HFF-Myc (cell line): ENCODE data around the gene ELOB.

ENCODE experiments used
- DNase-seq: peaks from one replicate; pipeline ENCODE4 v3.0.0-alpha.2; 2011; ENCODE audit warnings: low read depth; ENCODE audit errors: extremely low read depth
- H3K4me3 ChIP-seq: replicated peaks from 2 replicates; pipeline ENCODE4 v1.5.1; 2011; ENCODE audit warnings: low read depth, mild to moderate bottlenecking, control low read depth, low read length
- TF ChIP-seq, protein P1 (sequence below): IDR thresholded peaks from 2 replicates; pipeline ENCODE4 v1.5.1; 2012; ENCODE audit warnings: mild to moderate bottlenecking, low read depth, low read length, control low read depth; ENCODE audit errors: missing control alignments

ELOB gene

DNA sequence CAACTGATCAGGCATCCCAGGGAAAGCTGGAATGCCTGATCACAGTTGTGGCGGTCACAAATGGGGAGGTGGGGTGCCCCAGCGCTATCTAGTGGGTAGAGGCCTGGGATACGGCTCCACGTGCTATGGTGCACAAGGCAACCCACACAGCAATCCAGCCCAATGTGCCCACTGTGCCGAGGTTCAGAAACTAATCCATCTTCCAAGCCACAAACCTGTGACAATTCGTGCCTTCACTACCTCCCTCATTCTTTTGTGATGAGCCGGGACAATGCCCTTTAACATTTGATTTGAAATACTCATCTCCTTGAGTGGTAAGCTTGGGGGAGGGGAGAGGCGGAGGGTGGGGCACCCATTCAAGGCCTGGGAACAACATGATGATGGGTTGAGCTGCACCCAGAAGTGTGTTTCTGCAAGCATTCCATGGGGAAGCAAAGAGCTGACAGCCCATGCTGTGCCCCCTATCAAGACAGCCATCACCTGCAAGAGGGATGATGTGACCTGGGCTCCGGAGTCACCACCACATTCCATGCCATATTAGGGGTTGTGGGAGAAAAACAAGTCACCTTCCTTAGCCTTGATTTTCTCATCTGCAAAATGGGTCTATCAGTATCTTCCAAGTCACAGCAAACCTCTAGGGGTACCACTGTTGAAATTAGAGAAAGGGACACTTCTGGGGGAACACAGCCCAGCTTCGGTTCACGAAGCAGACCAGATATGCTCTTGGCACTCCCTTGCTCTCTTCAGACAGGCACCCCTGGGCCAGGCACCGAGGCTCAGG, 3.7 kb downstream of the ELOB start:
- TF ChIP-seq, protein P1, sequence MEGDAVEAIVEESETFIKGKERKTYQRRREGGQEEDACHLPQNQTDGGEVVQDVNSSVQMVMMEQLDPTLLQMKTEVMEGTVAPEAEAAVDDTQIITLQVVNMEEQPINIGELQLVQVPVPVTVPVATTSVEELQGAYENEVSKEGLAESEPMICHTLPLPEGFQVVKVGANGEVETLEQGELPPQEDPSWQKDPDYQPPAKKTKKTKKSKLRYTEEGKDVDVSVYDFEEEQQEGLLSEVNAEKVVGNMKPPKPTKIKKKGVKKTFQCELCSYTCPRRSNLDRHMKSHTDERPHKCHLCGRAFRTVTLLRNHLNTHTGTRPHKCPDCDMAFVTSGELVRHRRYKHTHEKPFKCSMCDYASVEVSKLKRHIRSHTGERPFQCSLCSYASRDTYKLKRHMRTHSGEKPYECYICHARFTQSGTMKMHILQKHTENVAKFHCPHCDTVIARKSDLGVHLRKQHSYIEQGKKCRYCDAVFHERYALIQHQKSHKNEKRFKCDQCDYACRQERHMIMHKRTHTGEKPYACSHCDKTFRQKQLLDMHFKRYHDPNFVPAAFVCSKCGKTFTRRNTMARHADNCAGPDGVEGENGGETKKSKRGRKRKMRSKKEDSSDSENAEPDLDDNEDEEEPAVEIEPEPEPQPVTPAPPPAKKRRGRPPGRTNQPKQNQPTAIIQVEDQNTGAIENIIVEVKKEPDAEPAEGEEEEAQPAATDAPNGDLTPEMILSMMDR: no peak
- DNase-seq: no peak

DNA sequence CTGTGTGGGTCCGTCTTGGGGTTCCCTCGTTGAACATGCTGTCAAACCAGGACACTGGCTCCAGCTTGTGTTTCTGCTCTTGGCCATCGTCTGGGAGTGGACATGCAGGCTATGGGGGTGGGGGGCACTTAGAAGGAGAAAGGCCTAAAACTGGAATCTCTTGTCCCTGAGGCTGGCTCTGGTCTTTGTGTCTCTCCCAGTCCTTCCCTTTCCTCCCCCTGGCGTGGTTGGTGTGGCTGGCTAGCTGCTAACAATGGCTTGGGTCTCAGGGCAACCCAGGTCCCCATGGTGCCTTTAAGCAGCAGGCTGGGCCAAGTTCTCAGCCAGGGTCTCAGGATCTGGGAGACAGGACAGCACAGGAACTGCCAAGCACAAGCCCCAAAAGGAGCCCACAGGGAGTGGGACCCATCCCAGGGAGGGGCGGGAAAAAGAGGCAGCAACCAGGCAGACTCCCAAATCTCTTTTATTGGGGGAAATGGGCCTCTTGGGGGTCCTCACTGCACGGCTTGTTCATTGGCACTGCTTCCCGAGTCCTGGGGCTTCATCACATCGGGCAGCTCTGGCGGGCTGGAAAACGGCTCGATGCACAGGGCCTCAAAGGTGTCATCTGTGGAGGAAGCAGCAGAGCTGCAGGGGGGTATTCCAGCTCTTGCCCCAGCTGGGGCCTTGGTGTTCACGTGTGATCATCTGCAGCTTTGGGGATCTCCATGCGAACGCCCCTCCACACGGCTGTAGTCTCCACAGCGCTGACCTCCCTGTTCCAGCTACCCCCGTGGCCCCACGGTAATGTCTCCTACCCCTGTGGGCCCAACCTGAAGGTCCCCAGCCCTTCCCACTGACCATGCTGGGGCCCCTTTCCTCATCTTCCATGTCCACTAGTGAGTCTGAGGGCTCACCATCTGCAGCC, 5.3 kb downstream of the ELOB start:
- no peak overlapping the region for H3K4me3 ChIP-seq
- TF ChIP-seq, protein P1: no peak
- DNase-seq: no peak

More for the DNA sequence above, 3.7 kb downstream of the ELOB start:
- H3K4me3 ChIP-seq: no peak overlapping the region

DNA sequence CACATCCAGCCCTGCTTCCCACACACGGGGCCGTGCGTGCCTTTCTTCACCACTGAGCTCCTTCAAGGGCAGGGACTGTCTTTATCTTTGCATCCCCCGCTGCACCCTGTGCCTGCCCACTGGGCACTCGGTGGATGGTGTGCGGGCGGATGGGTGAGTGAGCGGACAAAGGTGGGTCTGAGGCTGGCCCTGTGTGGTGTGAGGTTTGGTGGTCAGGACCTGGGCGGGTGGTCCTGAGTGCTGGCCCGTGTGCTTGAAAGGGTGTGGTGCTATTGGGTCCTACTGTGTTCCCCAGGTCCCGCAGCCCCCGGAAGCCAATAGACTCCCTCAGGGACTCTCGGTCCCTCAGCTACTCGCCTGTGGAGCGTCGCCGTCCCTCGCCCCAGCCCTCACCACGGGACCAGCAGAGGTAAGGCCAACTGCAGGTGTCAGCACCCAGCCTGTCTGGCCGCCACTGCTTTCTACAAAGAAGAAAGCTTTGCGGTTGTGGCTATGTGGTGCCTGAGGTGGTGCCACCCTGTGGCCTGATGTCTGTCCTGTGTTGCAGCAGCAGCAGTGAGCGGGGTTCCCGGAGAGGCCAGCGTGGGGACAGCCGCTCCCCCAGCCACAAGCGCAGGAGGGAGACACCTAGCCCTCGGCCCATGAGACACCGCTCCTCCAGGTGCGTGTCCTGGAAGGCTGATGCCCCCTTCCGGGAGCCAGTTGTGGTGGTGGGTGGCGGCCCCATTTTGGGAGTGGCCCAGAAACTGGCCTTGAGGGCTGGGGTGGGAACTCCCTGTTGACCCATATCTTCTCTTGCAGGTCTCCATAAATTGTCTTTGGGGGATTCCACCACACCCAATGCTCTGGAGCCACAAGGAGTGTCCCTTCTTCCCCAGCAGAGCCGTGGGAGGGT, 6.8 kb downstream of the ELOB start:
- TF ChIP-seq, protein P1: peak; percentile 7
- no peak overlapping the region for H3K4me3 ChIP-seq
- no peak for DNase-seq

DNA sequence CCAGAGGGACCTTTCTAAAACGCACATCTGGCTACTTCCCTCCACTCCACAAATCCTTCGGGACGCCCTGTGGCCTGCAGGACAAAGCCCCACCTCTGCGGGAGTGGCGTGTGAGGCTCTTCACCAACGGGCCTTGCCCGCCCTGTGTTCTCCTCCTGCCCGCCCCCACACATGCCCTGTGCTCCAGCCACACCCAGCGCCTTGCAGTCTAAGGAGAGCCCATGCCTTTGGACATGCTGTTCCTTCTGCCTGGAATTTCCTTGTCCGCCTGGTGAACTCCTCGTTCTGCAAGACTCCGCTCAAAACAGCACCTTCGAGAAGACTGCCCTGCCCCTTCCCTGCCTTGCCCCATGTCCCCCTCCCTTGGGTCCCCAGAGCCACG, 7.4 kb downstream of the ELOB start:
- TF ChIP-seq, protein P1: no peak
- DNase-seq: no peak
- no peak overlapping the region for H3K4me3 ChIP-seq

DNA sequence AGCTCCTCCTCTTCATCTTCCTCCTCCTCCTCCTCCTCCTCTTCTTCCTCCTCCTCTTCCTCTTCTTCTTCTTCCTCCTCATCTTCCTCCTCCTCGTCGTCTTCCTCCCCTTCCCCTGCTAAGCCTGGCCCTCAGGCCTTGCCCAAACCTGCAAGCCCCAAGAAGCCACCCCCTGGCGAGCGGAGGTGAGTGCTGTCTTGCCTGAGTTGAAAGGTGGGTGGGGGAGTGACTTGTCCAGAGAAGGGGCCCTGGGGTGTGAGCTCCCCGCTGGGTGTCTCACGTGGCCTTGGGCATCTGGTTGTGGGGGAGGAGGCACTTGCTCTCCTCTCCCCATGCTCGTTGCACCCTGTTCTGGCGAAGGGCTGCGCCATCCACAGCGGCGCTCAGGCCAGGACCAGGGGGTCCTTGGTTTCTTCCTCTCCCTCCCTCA, 8.0 kb downstream of the ELOB start:
- H3K4me3 ChIP-seq: no peak overlapping the region
- no peak for DNase-seq
- TF ChIP-seq, protein P1: no peak

DNA sequence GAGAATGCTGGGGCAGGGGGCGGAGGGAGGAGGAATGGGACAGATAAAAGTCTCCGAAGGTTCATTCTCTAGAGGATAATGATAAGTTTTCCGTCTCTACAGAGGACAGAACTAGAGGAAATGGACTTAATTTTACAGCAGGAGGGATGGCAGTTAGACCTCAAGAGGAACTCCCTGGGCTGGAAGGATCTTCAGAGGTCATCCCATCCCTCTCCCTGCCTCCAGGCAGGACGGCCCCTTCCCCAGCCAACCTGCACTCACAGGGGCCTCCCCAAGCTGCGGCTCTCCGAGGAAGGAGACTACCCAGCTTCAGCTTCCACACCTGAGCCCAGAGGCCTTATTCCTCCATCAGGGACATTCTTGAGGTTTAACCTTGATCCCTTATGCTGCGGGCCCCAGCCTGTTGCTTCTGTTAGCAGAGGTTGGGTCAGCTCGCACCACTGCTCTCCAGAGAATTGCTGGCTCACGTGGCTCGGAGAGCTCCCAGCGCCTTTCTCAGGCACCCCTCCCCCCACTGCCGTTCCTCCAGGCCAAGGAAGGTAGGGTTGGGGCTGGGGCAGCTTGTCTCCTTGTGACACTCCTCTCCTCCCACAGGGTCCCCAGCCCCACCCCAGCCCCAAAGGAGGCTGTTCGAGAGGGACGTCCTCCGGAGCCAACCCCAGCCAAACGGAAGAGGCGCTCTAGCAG, 8.5 kb downstream of the ELOB start:
- no peak for DNase-seq
- TF ChIP-seq, protein P1: no peak
- no peak overlapping the region for H3K4me3 ChIP-seq
